ENCODE results near the gene DOCK10. TPM values are rescaled to one million over a fixed set of nuclear protein-coding genes. Genes with fewer than 3 reads are reported as not detected.

The DOCK10 gene
- total RNA-seq, 1 donor from 2014 or later = 3.6 TPM

DNA sequence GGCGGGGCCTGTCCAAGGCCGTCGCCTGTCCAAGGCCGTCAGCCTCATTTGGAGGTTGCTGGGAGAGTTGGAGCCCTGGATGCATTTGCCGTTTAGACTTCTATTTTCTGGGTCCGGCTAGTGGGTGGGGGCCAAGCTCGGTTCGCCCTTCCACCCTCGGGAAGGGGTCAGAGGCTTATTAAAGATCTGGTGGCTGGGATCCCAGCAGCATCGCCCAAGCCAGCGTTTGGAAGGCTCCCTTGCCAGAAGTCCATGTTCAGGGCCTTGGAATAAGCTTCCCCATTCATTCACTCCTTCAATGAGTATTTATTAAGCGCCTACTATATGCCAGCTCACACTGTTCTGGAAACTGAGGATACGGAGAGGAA lies 516 bp upstream of the DOCK10 start:
- DNase-seq (ENCODE audit: low spot score, unreplicated experiment) = no peak
- H3K4me1 Mint-ChIP-seq (ENCODE audit: low read depth) = peaks cover 3% of the 10 kb centered on the region
- H3K4me3 Mint-ChIP-seq (ENCODE audit: low read depth) = peak overlapping the region; percentile 69
- no peaks in the 10 kb centered on the region for H3K9me3 Mint-ChIP-seq (ENCODE audit: low read depth)
- TF ChIP-seq CTCF (IDR thresholded peaks at IDR 0.05; ENCODE audit: unreplicated experiment) = no peak
- peaks cover 89% of the 10 kb centered on the region for H3K27me3 Mint-ChIP-seq
- H3K27ac Mint-ChIP-seq = no peak overlapping the region
- no peaks in the 10 kb centered on the region for H3K36me3 Mint-ChIP-seq (ENCODE audit: insufficient read depth)

- no peak for DNase-seq (ENCODE audit: low spot score, unreplicated experiment)
- peaks cover 3% of the 10 kb centered on the region for H3K4me1 Mint-ChIP-seq (ENCODE audit: low read depth)
- no peaks in the 10 kb centered on the region for H3K9me3 Mint-ChIP-seq (ENCODE audit: low read depth)
- H3K27ac Mint-ChIP-seq = no peak overlapping the region
- TF ChIP-seq CTCF (IDR thresholded peaks at IDR 0.05; ENCODE audit: unreplicated experiment) = no peak
- peaks cover 88% of the 10 kb centered on the region for H3K27me3 Mint-ChIP-seq
- H3K36me3 Mint-ChIP-seq (ENCODE audit: insufficient read depth) = no peaks in the 10 kb centered on the region
- H3K4me3 Mint-ChIP-seq (ENCODE audit: low read depth) = peak overlapping the region; percentile 60
Measured at GRCh38 chr2:225041207-225041850, 939 bp downstream of the DOCK10 start.

DNA sequence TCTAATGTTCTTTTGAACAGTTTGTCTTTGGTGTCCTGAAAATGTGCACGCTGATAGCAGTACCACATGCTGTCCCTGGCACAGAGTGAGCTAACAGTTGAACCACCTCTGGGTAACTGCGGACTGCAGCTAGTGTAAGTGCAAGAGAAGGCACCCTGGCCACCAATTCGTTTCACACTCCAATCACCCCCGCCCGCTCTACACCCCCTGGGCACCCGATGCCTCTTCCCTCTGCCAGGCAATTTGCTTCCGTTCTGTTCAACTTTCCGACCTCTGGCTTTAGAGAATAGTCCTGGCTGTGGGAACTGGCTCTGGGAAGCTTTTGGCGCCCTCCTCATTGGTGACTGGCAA lies 1.4 kb downstream of the DOCK10 start:
- H3K27ac Mint-ChIP-seq = no peak overlapping the region
- no peak overlapping the region for H3K4me3 Mint-ChIP-seq (ENCODE audit: low read depth)
- H3K4me1 Mint-ChIP-seq (ENCODE audit: low read depth) = peaks cover 3% of the 10 kb centered on the region
- no peaks in the 10 kb centered on the region for H3K36me3 Mint-ChIP-seq (ENCODE audit: insufficient read depth)
- no peak for DNase-seq (ENCODE audit: low spot score, unreplicated experiment)
- peaks cover 87% of the 10 kb centered on the region for H3K27me3 Mint-ChIP-seq
- no peak for TF ChIP-seq CTCF (IDR thresholded peaks at IDR 0.05; ENCODE audit: unreplicated experiment)
- H3K9me3 Mint-ChIP-seq (ENCODE audit: low read depth) = no peaks in the 10 kb centered on the region

DNA sequence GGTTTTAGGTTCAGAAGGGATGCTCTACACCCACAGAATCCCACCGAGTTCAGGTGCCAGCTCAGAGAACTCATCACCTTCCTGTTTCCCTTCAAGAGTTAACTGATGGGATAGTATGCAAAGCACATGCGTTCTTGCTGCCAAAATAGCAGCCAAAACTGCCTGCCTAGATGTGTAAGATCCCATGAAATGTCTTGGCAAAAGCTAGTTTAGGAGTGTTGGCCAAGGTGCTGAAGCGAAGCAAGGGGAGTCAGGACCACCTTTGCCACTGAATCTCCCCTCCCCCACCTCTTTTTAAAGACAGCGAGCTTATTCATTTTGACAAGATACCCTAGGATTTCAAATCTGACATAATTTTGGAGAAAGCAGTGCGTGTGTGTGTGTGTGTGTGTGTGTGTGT lies 2.1 kb downstream of the DOCK10 start:
- Mint-ChIP-seq H3K9me3 (ENCODE audit: low read depth) (no peaks in the 10 kb centered on the region), H3K4me1 (ENCODE audit: low read depth) (peaks cover 3% of the 10 kb centered on the region), H3K4me3 (ENCODE audit: low read depth) (no peak overlapping the region), H3K27ac (no peak overlapping the region), H3K27me3 (peaks cover 83% of the 10 kb centered on the region), H3K36me3 (ENCODE audit: insufficient read depth) (no peaks in the 10 kb centered on the region)
- TF ChIP-seq CTCF (IDR thresholded peaks at IDR 0.05; ENCODE audit: unreplicated experiment) = no peak
- DNase-seq (ENCODE audit: low spot score, unreplicated experiment) = no peak

DNA sequence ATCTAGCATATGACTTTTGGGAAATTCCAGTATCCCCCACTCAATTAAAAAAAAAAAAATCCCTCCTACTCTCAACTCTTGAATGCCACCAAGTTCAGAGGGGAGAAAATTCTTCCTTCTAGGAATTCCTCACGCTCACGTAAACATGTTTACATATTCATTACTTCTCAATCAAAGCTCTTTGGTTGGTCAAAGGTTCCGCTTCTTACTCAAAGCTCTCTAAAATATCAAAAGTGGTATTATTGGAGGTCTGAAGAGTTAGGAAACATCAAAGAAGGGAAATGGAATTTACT lies 4.1 kb downstream of the DOCK10 start:
- Mint-ChIP-seq H3K36me3 (ENCODE audit: insufficient read depth) (no peaks in the 10 kb centered on the region), H3K9me3 (ENCODE audit: low read depth) (no peaks in the 10 kb centered on the region), H3K27me3 (peaks cover 64% of the 10 kb centered on the region), H3K27ac (no peak overlapping the region), H3K4me3 (ENCODE audit: low read depth) (no peak overlapping the region), H3K4me1 (ENCODE audit: low read depth) (peaks cover 12% of the 10 kb centered on the region)
- DNase-seq (ENCODE audit: low spot score, unreplicated experiment) = no peak
- no peak for TF ChIP-seq CTCF (IDR thresholded peaks at IDR 0.05; ENCODE audit: unreplicated experiment)
